COR-L47 (cell line): Measurements from ENCODE around the gene TCIRG1.

ENCODE experiments used
- DNase-seq: peaks from one replicate; lab custom pipeline; 2025; lab: John Stamatoyannopoulos, UW

Gene TCIRG1

GRCh38 chr11:68051191-68052136 lies 12.6 kb downstream of the TCIRG1 start:
- peak; percentile 60 for DNase-seq

DNA sequence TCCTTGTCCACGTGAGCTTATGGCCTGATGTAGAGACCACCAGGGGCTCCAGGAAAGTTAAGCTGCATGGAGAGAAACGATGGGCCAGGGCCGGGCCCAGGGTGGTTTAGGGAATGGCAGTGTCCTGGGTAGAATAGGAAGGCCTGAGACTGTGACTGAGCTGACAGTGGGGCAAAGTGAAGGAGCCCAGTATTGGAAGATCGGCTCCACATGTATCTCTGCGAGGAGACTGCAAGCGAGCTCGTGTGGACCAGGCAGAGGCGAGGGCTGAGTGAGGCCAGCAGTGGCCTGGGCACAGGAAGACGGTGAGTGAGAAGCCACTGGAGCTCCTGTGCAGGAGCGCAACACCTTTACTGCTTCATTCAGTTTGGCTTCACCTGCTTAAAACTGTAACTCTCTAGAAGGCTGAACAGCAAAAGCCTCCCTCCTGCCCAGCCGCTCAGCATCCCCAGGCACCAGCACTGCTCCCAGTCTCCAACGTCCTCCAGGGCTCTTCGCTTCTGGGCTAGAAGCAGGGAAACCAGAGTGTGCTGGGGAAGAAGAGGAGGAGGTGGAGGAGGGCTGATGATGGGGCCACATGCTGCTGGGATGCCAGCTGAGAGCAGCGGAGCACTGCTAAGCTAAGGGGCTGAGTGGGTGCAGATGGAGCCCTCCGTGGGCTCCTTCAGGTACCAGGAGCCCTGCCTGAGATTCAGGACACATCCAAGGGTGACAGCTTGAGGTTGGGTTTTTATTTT lies 13.5 kb downstream of the TCIRG1 start:
- DNase-seq: no peak

GRCh38 chr11:68053117-68053516 lies 14.3 kb downstream of the TCIRG1 start:
- no peak for DNase-seq

DNA sequence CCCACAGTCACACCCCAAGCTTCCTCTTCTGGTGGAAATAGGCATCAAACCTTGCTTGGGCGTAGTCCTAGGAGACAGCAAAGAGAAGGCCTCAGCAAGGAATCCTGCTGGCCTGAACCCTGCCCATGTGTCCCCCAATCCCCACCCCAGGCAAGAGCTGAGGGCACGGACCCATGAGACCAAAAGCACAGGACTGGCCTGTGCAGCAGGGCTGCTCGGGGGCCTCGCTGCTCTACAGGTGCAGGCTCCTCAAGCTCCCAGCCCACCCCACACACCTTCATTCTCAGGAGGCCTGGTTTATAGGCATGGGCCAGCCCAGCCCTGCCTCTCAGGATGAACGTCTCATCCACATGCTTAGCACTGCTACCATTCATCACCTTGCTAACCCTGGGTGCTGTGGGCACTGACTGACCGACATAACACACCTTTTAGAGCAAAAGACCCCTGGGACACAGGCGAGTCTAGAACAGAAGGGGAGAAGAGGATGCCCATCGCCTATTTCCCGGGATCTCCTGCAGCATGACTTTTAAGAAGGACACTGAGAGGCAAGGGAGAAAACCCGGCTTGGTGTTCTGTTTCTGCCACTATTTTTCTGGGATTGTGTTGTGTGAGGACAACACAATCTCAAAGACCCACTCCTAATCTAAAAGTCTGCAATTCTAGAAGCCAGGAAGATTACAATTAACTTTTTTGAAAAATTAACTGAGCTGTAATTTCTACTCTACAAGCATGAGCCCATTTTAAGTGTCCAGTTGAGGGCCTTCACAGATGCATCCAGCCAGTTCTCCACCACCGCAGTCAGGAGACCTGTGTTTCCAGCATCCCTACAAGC lies 15.4 kb downstream of the TCIRG1 start:
- DNase-seq: no peak

DNA sequence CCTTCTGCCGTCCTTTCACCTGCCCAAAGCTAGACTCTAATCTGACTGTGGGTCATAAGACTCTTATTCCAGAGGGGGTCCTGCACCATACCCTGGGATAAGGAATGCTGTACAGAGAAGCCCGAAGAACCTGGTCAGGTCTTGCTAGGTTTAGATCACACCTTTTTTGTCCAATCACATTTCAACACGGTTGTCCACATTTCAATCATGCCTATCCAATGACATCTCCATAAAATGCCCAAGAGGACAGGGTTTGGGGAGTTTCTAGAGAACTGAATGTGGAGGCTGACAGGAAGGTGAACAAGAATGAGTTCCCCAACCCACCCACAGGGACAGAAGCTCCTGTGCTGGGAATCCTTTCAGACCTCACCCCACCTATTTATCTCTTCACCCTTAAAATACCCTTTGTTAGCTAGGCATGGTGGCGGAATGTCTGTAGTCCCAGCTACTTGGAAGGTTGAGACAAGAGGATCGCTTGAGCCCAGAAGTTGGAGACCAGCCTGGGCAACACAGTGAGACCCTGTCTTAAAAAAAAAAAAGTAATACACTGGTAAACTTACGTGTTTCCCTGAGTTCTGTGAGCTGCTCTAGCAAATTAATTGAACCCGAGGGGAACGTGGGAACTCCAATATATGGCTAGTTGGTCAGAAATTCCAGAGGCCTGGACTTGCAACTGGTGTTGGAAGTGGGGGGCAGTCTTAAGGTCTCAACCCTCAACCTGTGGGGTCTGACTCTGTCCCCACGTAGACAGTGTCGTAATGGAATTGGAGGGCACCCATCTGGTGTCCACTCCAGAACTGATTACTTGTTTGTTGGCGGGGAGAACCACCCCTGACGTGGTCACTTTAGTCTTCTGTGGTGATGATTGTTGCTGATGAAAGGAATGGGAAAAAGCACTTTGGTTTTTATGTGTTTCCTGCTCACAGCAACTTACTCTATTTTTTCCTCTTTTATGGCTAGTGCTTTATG lies 17.8 kb downstream of the TCIRG1 start:
- DNase-seq: no peak

DNA sequence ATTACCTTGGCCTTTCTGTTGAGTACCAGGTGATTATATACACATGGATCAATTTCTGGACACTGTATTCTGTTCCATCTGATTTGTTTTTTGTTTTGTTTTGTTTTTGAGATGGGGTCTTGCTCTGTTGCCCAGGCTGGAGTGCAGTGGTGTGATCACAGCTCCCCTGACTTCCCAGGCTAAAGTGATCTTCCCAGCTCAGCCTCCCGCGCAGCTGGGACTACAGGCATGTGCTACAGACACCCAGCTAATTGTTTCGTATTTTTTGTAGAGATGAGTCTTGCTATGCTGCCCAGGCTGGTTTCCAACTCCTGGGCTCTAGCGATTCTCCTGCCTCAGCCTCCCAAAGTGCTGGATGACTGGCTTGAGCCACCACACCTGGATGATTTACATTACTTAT lies 19.0 kb downstream of the TCIRG1 start:
- DNase-seq: no peak

GRCh38 chr11:68061508-68061907 lies 22.7 kb downstream of the TCIRG1 start:
- no peak for DNase-seq

- no peak for DNase-seq
Observed at GRCh38 chr11:68064926-68065325, 26.1 kb downstream of the TCIRG1 start.

DNA sequence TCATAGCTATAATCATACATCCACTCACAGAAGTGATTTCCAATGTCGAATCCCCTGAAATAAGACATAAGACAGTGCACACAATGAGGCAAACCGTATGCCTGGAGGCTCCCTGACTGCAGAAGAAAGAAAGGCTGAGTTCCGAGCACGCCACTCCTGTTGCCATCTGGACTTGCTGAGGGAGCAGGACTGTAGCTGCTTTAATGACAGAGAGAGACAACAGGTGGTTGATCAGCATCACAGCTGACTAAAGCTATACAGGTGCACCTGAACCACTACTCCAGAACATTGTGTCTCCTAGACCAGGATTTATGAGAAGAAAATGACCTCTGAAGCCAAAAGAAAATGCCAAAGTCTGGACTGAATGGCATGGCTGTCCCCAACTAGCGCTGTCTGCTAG lies 27.0 kb downstream of the TCIRG1 start:
- no peak for DNase-seq

- DNase-seq: no peak
Observed at GRCh38 chr11:68066742-68067141, 27.9 kb downstream of the TCIRG1 start.

DNA sequence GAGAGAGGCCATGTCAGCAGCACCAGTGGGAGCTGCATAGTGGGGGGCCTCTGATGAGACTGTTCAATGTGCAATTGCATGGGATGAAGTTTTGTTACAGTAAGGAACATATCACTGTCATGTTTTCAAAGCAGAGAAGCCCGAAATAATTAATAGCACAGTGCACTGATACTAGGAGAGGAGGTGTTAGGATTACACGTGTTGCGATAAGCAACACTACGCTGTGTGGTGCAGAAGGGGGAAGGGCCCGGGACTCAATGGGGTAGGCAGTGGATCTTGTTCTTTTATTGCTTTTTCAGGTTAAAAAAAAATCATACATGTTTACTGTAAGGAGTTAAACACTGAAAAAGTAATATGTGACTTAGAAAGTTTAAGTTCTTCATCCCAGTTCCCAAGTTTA lies 29.2 kb downstream of the TCIRG1 start:
- DNase-seq: no peak

DNA sequence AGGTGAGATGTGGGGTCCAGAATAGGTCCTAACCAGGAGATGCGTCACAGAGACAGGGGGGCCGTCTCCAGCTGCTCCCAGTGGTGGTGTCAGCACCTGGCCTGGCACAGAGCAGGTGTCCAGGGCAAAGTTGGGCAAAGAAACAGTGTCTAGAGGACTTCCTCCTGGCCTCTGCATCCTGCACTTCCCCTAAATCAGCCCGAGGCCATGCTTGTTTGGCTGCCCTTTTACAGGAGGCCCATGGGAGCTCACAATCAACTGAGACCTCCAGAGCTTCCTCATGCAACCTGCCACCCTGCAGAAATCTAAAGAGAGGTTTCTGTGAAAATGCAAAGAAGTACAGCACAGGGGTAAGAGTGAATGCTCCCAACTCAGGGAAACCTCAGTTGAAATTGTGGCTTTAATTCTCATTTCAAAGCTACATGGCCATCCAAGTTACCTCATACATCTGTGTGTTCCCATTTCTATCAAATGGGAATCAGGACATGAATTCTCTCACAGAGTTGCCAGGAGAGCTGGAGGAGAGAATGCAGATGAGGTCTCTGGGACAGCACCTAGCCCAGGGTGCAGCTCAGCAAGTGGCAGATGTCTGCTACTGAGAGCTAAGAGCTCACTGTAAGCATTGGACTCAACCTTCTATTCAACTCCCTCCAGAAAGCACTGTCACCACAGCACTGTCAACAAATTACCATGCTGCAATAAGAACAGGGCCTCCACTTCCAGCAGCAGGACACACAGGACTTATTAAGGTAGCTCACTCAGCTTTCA lies 32.6 kb downstream of the TCIRG1 start:
- no peak for DNase-seq

- DNase-seq: no peak
Observed at GRCh38 chr11:68074584-68075352, 35.9 kb downstream of the TCIRG1 start.

GRCh38 chr11:68076371-68077042 lies 37.7 kb downstream of the TCIRG1 start:
- DNase-seq: no peak

GRCh38 chr11:68077617-68078582 lies 39.1 kb downstream of the TCIRG1 start:
- DNase-seq: no peak

- no peak for DNase-seq
Observed at GRCh38 chr11:68080860-68081259, 42.0 kb downstream of the TCIRG1 start.

DNA sequence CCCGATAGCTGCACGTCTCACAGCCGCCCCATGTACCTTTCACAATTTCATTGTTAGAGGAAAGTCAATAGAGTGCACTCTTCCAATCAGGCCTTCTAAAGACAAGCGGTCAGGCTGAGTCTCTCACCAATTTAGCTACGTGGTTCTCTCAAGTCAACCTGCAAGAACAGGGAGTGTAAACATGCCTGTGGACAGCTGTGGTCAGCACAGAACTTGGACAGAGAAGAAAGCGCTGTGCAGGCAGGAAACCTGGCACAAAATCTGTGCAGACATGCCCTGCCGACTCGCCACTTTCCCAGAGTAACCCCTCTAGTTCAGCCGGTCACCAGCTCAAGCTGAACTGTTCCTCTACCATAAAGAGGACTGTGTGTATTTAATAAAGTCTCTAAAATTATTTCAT lies 42.9 kb downstream of the TCIRG1 start:
- DNase-seq: no peak

- DNase-seq: no peak
Observed at GRCh38 chr11:68082481-68082880, 43.7 kb downstream of the TCIRG1 start.
